Heart left ventricle (tissue), 13 donors: ENCODE data around the gene NDP.

Experiments used
- POLR2A ChIP-seq, 2 donors: fragments of 450-650 bp; IDR thresholded peaks; one replicate each; pipeline ENCODE4 v1.6.1; 2017; ENCODE audit warnings: antibody characterized with exemption in 2 of 2, mild to moderate bottlenecking in 2 of 2, moderate library complexity in 2 of 2
- TF ChIP-seq, protein P1 (sequence below), 12 donors: fragments of 200-600 bp; sonication (generic) in 4 of 12; IDR thresholded peaks; one replicate each; pipeline versions ENCODE4 v1.5.0 to v1.8.0; 2018 to 2022; ENCODE audit warnings: antibody characterized with exemption in 12 of 12, mild to moderate bottlenecking in 5 of 12
- donor health status: ischemic (EF 13 %, LVEDD 7.1; RV severe dilation, severe dysfunction).
- donor health status: DM: no; HTN: yes; CAD: no.
- donor health status: DM: no; HTN: no; CAD: no.
- donor health status: ischemic (EF 25% LVEDD 6.9; RV normal size, moderate dysfunction).
- donor health status: ischemic (EF 25% LVEDD 5.7; RV mildly dilated, moderate dysfunction).
- donor health status: ischemic (EF 35%, LVEDD 5.7; RV mildly dilated, moderate dysfunction).
- donor health status: nonischemic (EF 11% LVEDD 7.7; RV severe dilation, severe dysfunction).
- donor health status: DM: yes; HTN: yes; CAD: no.
- donor health status: PGD.
- donor health status: ischemic (EF 29% LVEDD 5.4; RV normal size, mild dysfunction).
- donor health status: nonischemic (EF 23%, LVEDD 6.1; RV moderate dilation, normal function).

DNA sequence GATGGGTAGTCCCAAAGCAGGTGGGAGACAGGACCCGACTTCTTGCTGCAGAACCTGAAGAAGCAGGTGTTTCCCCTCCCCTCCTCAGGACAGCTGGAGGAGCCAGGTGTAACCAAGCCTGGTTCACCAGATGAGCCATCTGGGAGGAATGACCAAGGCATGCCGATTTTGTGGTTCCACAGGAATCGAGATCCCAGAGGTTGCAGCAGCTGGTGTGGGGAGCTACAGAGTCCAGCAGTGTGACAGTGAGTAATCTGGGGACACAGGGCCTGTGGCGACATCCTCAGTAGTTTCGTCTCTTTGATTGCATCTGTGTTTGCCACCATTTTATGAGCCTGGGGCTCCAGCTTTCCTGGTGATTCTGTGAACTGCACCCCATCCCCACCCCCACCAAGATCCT lies 2.6 kb upstream of the NDP start:
- TF ChIP-seq, protein P1, sequence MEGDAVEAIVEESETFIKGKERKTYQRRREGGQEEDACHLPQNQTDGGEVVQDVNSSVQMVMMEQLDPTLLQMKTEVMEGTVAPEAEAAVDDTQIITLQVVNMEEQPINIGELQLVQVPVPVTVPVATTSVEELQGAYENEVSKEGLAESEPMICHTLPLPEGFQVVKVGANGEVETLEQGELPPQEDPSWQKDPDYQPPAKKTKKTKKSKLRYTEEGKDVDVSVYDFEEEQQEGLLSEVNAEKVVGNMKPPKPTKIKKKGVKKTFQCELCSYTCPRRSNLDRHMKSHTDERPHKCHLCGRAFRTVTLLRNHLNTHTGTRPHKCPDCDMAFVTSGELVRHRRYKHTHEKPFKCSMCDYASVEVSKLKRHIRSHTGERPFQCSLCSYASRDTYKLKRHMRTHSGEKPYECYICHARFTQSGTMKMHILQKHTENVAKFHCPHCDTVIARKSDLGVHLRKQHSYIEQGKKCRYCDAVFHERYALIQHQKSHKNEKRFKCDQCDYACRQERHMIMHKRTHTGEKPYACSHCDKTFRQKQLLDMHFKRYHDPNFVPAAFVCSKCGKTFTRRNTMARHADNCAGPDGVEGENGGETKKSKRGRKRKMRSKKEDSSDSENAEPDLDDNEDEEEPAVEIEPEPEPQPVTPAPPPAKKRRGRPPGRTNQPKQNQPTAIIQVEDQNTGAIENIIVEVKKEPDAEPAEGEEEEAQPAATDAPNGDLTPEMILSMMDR (IDR thresholded peaks at IDR 0.05), result no peak
- TF ChIP-seq POLR2A (IDR thresholded peaks at IDR 0.05), result no peak
